ENCODE data around the gene ZMYM2. TPM values are rescaled to one million over a fixed set of nuclear protein-coding genes. Genes with fewer than 3 reads are reported as not detected.
A peak's percentile ranks its signal among the peaks of the same experiment; 100 is the strongest.

ZMYM2 gene
- total RNA-seq, 1 donor from 2014 or later, result 125 TPM

DNA sequence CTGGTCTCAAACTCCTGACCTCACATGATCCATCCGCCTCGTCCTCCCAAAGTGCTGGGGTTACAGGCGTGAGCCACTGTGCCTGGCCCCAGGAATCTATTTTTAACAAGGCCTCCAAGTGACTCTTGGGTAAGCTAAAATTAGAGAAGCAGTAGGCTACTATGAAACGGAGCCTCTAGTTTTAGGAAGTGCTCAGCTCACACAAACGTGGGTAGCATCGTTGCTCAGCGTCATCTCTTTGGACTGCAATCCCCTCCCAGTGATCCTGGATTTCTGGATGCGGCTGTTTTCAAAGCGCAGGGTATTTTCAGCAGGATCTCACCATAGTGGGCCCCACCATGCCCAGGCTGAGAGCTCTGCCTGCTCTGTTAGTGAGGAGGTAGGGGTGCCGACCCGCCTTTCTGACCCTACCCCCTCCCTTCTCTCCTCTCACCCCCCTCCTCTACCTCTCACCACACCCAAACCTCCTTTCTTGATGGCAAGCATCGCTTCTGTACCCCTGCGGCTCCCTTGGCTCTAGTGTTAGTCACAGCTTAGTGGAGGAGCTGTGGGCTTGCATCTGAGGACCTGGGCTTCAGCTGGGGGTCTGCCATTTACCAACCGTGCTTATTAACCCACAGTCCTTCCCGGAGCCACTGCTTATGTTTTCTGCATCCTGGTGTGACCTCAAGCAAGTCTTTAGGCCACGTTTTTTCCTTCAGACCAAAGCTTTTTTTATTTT is 168.2 kb downstream of the ZMYM2 start:
- intact Hi-C loops (cut with DNase I), result no loop called here
- ATAC-seq, result no peak
- no peak for DNase-seq (ENCODE audit: low spot score)

DNA sequence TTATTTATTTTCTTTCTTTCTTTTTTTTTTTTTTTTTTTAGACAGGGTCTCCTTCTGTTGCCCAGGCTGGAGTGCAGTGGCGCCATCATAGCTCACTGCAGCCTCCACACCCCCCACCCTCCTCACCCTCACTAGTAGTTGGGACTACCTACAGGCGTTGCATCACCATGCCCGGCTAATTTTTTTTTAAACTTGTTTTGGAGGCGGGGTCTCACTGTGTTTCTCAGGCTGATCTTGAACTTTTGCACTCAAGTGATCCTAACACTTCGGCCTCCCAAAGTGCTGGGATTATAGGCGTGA is 168.7 kb downstream of the ZMYM2 start:
- intact Hi-C loops (cut with DNase I), result no loop called here
- no peak for DNase-seq (ENCODE audit: low spot score)
- peak; percentile 46 for ATAC-seq

- intact Hi-C loops (cut with DNase I), result no loop called here
- DNase-seq (ENCODE audit: low spot score), result peak; percentile 74
- ATAC-seq, result peak; percentile 88
Observed at GRCh38 chr13:20127562-20128458, 169.3 kb downstream of the ZMYM2 start.

- intact Hi-C loops (cut with DNase I), result no loop called here
- ATAC-seq (no peak), DNase-seq (ENCODE audit: low spot score) (no peak)
Observed at GRCh38 chr13:20128459-20128931, 170.0 kb downstream of the ZMYM2 start.

DNA sequence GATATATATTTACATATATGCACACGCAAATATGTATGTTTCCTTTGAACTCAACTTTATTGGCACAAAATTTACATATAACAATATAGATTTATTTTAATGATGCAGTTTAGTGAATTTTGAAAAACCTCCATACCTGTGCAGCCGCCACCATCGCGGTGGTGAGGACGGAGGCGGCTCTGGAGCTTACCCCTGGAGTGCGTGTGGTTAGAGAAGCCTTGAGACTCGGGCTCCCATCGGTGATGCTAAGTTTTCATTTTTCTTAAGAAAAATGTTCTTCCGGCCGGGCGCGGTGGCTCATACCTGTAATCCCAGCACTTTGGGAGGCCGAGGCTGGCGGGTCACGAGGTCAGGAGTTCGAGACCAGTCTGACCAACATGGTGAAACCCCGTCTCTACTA is 170.5 kb downstream of the ZMYM2 start:
- DNase-seq (ENCODE audit: low spot score), result no peak
- no peak for ATAC-seq

GRCh38 chr13:20130012-20130411 is 171.5 kb downstream of the ZMYM2 start:
- ATAC-seq (no peak), DNase-seq (ENCODE audit: low spot score) (no peak)
- intact Hi-C loops (cut with DNase I), result no loop called here

More for the DNA sequence above, 170.5 kb downstream of the ZMYM2 start:
- intact Hi-C loops (cut with DNase I), result no loop called here

GRCh38 chr13:20130652-20131051 is 172.1 kb downstream of the ZMYM2 start:
- intact Hi-C loops (cut with DNase I), result no loop called here
- DNase-seq (ENCODE audit: low spot score), result no peak
- no peak for ATAC-seq

GRCh38 chr13:20131057-20131832 is 172.7 kb downstream of the ZMYM2 start:
- intact Hi-C loops (cut with DNase I), result no loop called here
- no peak for DNase-seq (ENCODE audit: low spot score)
- no peak for ATAC-seq

GRCh38 chr13:20132052-20132634 is 173.6 kb downstream of the ZMYM2 start:
- no peak for DNase-seq (ENCODE audit: low spot score)
- intact Hi-C loops (cut with DNase I), result no loop called here
- ATAC-seq, result no peak

DNA sequence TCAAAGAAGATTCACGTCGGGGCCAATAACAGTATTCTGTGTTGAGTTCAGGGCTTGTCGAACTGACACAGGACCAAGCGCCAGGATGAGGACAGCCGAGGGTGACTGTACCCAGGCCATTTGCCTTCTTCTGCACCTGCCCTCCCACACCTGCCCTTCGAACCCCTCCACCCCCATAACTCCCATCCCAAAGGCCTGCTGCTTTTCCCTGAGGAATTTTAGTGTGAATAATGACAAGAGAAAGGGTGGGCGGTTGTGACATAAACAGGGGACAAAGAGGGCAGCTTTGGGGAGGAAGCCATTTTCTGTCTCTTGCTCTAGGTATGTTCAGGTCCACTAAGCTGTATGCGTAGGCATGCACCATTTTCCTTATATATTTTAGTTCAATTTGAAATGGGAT is 176.2 kb downstream of the ZMYM2 start:
- no peak for ATAC-seq
- DNase-seq (ENCODE audit: low spot score), result no peak
- intact Hi-C loops (cut with DNase I), result no loop called here

DNA sequence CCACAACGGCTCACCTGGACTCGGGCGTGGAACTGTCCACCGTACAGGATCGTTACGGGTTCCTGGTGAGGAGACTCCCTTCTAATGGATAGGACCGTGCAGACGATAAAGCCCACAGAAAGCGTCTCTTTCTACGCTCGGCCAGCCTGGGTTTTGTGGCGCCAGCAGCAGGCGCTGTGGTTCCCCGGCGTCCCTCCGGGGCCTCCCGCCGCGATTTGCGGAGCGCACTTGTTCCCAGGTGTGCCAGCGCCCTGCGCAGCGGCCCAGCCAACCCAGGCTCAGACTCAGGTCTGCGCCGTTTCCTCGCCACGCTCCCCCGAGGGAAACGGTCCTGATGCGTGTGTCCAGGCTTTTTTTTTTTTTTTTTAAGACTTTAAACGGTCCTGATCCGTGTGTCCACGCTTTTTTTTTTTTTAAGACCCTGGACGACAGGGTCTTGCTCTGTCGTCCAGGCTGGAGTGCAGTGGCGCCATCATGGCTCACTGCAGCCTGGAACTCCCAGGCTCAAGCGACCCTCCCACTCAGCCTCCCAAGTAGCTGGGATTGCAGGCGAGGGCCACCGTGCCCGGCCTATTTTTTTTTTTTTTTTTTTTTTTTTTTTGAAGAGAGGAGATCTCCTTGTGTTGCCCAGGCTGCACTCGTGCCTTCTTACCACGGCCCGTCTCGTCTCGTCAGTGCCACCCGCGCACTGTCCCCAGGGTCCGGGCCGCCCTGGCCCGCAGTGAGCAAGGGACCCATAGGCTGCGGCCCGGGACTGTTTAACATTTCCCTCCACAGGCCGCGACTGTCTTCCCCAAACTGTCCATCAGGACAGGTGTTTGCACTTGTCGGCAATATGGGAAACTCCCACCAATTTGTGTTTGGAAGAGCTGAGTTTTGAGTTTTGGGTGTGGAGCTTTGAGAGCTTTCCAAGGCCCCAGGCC is 178.5 kb downstream of the ZMYM2 start:
- DNase-seq (ENCODE audit: low spot score) (no peak), ATAC-seq (no peak)
- intact Hi-C loops (cut with DNase I), result no loop called here

DNA sequence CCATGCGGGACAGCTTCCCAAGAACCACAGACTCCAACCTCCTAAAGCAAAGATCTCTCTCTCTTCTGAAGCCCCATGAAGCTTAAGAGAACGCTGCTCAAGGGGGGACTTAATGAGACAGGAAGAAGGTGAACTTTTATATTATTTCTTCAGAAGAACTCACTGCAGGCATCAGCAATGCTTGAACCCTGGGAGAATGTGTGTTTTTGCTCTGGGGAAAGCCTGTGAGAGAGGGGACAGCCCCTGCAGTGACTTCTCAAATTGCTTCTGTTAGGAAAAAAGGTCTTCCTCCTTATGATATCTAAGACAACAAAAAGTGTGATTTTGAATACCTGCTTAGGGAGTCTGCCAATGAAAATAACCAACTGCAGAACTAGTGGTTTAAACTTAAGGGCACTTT is 179.3 kb downstream of the ZMYM2 start:
- ATAC-seq (no peak), DNase-seq (ENCODE audit: low spot score) (no peak)
- intact Hi-C loops (cut with DNase I), result no loop called here

- intact Hi-C loops (cut with DNase I), result no loop called here
- no peak for DNase-seq (ENCODE audit: low spot score)
- ATAC-seq, result no peak
Observed at GRCh38 chr13:20140487-20140886, 182.0 kb downstream of the ZMYM2 start.

Other genes with a start within 250 kb of the ZMYM2 start
- 54.3 TPM for gene PSPC1, start 175.8 kb upstream of the ZMYM2 start, total RNA-seq
- 19.9 TPM for gene ZMYM5, start 95.1 kb upstream of the ZMYM2 start, total RNA-seq
- gene GJA3, start 202.3 kb downstream of the ZMYM2 start, total RNA-seq, result not detected
- 6.4 TPM for gene GJB2, start 234.2 kb downstream of the ZMYM2 start, total RNA-seq